Neural progenitor cell (in vitro differentiated cells): Measurements from ENCODE around the gene AK3. TPM values are rescaled to one million over a fixed set of nuclear protein-coding genes. Genes with fewer than 3 reads are reported as not detected.
"Not testable (repeated sequence)": the region's sequence is repeated elsewhere in the genome, so short reads cannot be mapped to it uniquely, and the experiment has no call there.

Experiments used
- DNase-seq: peaks from one replicate; pipeline ENCODE4 v3.0.0-alpha.2; 2016; ENCODE audit warnings: low spot score
- H2AFZ ChIP-seq: fragments of 200-600 bp; sonication (generic); replicated peaks from 2 replicates; pipeline ENCODE4 v1.6.1; 2016; ENCODE audit warnings: antibody characterized with exemption
- H3F3A ChIP-seq: fragments of 200-600 bp; sonication (generic); 2 replicates; pipeline ENCODE4 v1.6.1; 2016; ENCODE audit warnings: antibody characterized with exemption, low read depth
- H3K27ac ChIP-seq: fragments of 200-600 bp; sonication (generic); 2 replicates; pipeline ENCODE4 v1.5.1; 2016; ENCODE audit warnings: mild to moderate bottlenecking
- H3K27me3 ChIP-seq: fragments of 200-600 bp; sonication (generic); 2 replicates; pipeline ENCODE4 v1.6.1; 2016; ENCODE audit warnings: mild to moderate bottlenecking, moderate library complexity
- H3K36me3 ChIP-seq: fragments of 200-600 bp; sonication (generic); 2 replicates; pipeline ENCODE4 v1.5.1; 2016
- H3K4me1 ChIP-seq: fragments of 200-600 bp; sonication (generic); 2 replicates; pipeline ENCODE4 v1.6.1; 2016; ENCODE audit warnings: mixed run types
- H3K4me2 ChIP-seq: fragments of 200-600 bp; sonication (generic); 2 replicates; pipeline ENCODE4 v1.6.1; 2016
- H3K4me3 ChIP-seq: fragments of 200-600 bp; sonication (generic); 2 replicates; pipeline ENCODE4 v1.5.1; 2016
- H3K79me2 ChIP-seq: fragments of 200-600 bp; sonication (generic); 2 replicates; pipeline ENCODE4 v1.6.1; 2016; ENCODE audit warnings: low read depth
- H3K9ac ChIP-seq: fragments of 200-600 bp; sonication (generic); 2 replicates; pipeline ENCODE4 v1.6.1; 2016
- H3K9me3 ChIP-seq: fragments of 200-600 bp; sonication (generic); 2 replicates; pipeline ENCODE4 v1.5.1; 2016; ENCODE audit warnings: low read depth
- H4K20me1 ChIP-seq: fragments of 200-600 bp; sonication (generic); 2 replicates; pipeline ENCODE4 v1.6.1; 2016; ENCODE audit warnings: low read depth
- H3K27ac Mint-ChIP-seq: 3 replicates; pipeline ENCODE4 v1.8.0; 2021; ENCODE audit warnings: mixed read lengths
- H3K27me3 Mint-ChIP-seq: 2 replicates; pipeline ENCODE4 v1.8.0; 2022; ENCODE audit warnings: low read depth, mild to moderate bottlenecking, inconsistent platforms, moderate library complexity, mixed read lengths; ENCODE audit not compliant: insufficient read depth
- H3K36me3 Mint-ChIP-seq: 3 replicates; pipeline ENCODE4 v1.8.0; 2021; ENCODE audit warnings: mixed read lengths
- H3K4me1 Mint-ChIP-seq: 3 replicates; pipeline ENCODE4 v1.8.0; 2021; ENCODE audit warnings: mixed read lengths
- H3K4me3 Mint-ChIP-seq: 3 replicates; pipeline ENCODE4 v1.8.0; 2021; ENCODE audit warnings: mild to moderate bottlenecking, moderate library complexity, mixed read lengths
- H3K9me3 Mint-ChIP-seq: 3 replicates; pipeline ENCODE4 v1.8.0; 2020; ENCODE audit warnings: mixed read lengths
- EZH2 ChIP-seq: fragments of 200-600 bp; sonication (generic); IDR thresholded peaks from 2 replicates; pipeline ENCODE4 v1.6.1; 2017; ENCODE audit warnings: antibody characterized with exemption, mild to moderate bottlenecking, moderate library complexity
- EZH2phosphoT487 ChIP-seq: fragments of 200-600 bp; sonication (generic); IDR thresholded peaks from 2 replicates; pipeline ENCODE4 v1.6.1; 2017; ENCODE audit warnings: antibody characterized with exemption
- total RNA-seq: library from RNA; depleted of rRNA; stranded (reverse); fragments of >200 nt; gene quantifications from 2 replicates; pipeline ENCODE4 v1.2.3, GENCODE V29; 2015; ENCODE audit warnings: low replicate concordance
- TF ChIP-seq, protein P1 (sequence below): fragments of 200-600 bp; sonication (generic); IDR thresholded peaks from 2 replicates; pipeline ENCODE4 v1.5.1; 2017; ENCODE audit warnings: antibody characterized with exemption, mild to moderate bottlenecking

The AK3 gene
- total RNA-seq, 1 donor from 2014 or later, result 54.8 TPM

DNA sequence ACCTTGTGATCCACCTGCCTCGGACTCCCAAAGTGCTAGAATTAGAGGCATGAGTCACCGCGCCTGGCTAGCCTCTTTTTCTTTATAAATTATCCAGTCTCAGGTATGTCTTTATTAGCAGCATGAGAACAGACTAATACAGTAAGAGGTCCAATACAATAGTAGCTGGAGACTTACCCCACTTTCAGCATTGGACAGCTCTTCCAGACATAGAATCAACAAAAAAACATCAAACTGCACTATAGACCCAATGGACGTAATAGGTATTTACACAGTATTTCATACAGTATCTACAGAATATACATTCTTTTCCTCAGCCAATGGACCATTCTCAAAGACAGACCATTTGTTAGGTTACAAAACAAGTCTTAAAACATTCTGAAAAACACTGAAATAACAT is 45.6 kb upstream of the AK3 start:
- H3K4me3 Mint-ChIP-seq, result no peak overlapping the region
- no peaks in the 10 kb centered on the region for H3K36me3 ChIP-seq
- H3K27ac ChIP-seq, result no peak overlapping the region
- H3K79me2 ChIP-seq, result no peaks in the 10 kb centered on the region
- no peaks in the 10 kb centered on the region for H3K4me1 Mint-ChIP-seq
- no peak for TF ChIP-seq EZH2phosphoT487
- TF ChIP-seq EZH2, result no peak
- TF ChIP-seq, protein P1, sequence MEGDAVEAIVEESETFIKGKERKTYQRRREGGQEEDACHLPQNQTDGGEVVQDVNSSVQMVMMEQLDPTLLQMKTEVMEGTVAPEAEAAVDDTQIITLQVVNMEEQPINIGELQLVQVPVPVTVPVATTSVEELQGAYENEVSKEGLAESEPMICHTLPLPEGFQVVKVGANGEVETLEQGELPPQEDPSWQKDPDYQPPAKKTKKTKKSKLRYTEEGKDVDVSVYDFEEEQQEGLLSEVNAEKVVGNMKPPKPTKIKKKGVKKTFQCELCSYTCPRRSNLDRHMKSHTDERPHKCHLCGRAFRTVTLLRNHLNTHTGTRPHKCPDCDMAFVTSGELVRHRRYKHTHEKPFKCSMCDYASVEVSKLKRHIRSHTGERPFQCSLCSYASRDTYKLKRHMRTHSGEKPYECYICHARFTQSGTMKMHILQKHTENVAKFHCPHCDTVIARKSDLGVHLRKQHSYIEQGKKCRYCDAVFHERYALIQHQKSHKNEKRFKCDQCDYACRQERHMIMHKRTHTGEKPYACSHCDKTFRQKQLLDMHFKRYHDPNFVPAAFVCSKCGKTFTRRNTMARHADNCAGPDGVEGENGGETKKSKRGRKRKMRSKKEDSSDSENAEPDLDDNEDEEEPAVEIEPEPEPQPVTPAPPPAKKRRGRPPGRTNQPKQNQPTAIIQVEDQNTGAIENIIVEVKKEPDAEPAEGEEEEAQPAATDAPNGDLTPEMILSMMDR, result no peak
- no peaks in the 10 kb centered on the region for H3K36me3 Mint-ChIP-seq
- no peak overlapping the region for H3K4me2 ChIP-seq
- H4K20me1 ChIP-seq, result no peaks in the 10 kb centered on the region
- H3K9me3 Mint-ChIP-seq, result peaks cover 3% of the 10 kb centered on the region
- H3K27me3 Mint-ChIP-seq, result peaks cover 4% of the 10 kb centered on the region
- no peaks in the 10 kb centered on the region for H3K9me3 ChIP-seq
- no peak for DNase-seq
- no peaks in the 10 kb centered on the region for H3F3A ChIP-seq
- no peak overlapping the region for H3K27ac Mint-ChIP-seq
- H3K4me1 ChIP-seq, result no peaks in the 10 kb centered on the region
- H3K9ac ChIP-seq, result no peak overlapping the region
- no peak overlapping the region for H2AFZ ChIP-seq
- H3K27me3 ChIP-seq, result no peaks in the 10 kb centered on the region
- no peak overlapping the region for H3K4me3 ChIP-seq

DNA sequence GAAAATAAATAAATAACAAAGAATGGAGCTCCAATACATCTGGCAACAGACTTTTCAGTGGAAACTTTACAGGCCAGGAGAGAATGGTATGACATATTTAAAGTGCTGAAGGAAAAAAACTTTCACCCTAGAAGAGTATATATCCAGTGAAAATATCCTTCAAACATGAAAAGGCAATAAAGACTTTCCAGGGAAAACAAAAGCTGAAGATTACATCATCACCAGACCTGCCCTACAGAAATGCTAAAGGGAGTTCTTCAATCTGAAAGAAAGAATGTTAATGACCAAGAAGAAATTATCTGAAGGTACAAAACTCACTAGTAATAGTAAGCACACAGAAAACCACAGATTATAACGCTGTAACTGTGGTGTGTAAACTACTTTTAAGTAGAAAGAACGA is 43.4 kb upstream of the AK3 start:
- H3K36me3 ChIP-seq, result no peaks in the 10 kb centered on the region
- no peak overlapping the region for H3K27ac Mint-ChIP-seq
- H3K4me1 ChIP-seq, result no peaks in the 10 kb centered on the region
- TF ChIP-seq, protein P1, result no peak
- no peak for TF ChIP-seq EZH2
- no peak for TF ChIP-seq EZH2phosphoT487
- H3K4me2 ChIP-seq, result no peak overlapping the region
- no peak for DNase-seq
- H3F3A ChIP-seq, result no peaks in the 10 kb centered on the region
- no peaks in the 10 kb centered on the region for H3K9me3 ChIP-seq
- no peaks in the 10 kb centered on the region for H3K36me3 Mint-ChIP-seq
- no peak overlapping the region for H2AFZ ChIP-seq
- no peak overlapping the region for H3K4me3 Mint-ChIP-seq
- no peaks in the 10 kb centered on the region for H3K27me3 Mint-ChIP-seq
- peaks cover 3% of the 10 kb centered on the region for H3K9me3 Mint-ChIP-seq
- H3K79me2 ChIP-seq, result no peaks in the 10 kb centered on the region
- H3K4me1 Mint-ChIP-seq, result no peaks in the 10 kb centered on the region
- no peak overlapping the region for H3K9ac ChIP-seq
- no peaks in the 10 kb centered on the region for H4K20me1 ChIP-seq
- H3K27me3 ChIP-seq, result no peaks in the 10 kb centered on the region
- no peak overlapping the region for H3K27ac ChIP-seq
- H3K4me3 ChIP-seq, result no peak overlapping the region

DNA sequence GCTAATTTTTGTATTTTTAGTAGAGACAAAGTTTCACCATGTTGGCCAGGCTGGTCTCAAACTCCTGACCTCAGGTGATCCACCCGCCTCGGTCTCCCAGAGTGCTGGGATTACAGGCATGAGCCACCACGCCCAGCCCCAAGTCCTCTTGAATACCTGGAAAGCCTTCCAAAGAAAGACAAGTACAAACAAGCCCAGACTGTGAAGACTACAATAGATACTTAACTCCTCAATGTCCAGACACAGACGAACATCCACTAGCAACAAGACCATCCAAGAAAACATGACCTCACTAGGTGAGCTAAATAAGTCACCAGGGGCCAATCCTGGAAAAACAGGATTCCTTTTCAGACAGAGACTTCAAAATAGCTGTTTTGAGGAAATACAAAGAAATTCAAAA is 42.2 kb upstream of the AK3 start:
- H3K4me1 ChIP-seq, H3K9me3 Mint-ChIP-seq, H3K36me3 Mint-ChIP-seq, H3K4me1 Mint-ChIP-seq, H4K20me1 ChIP-seq, H3K9ac ChIP-seq, H3K4me2 ChIP-seq, H3K36me3 ChIP-seq, H3K79me2 ChIP-seq, H2AFZ ChIP-seq, H3K9me3 ChIP-seq, H3K27ac ChIP-seq, H3K4me3 ChIP-seq, H3K4me3 Mint-ChIP-seq, H3K27me3 Mint-ChIP-seq, DNase-seq, H3F3A ChIP-seq, H3K27me3 ChIP-seq: not testable (repeated sequence)
- peak overlapping the region; percentile 38 for H3K27ac Mint-ChIP-seq

DNA sequence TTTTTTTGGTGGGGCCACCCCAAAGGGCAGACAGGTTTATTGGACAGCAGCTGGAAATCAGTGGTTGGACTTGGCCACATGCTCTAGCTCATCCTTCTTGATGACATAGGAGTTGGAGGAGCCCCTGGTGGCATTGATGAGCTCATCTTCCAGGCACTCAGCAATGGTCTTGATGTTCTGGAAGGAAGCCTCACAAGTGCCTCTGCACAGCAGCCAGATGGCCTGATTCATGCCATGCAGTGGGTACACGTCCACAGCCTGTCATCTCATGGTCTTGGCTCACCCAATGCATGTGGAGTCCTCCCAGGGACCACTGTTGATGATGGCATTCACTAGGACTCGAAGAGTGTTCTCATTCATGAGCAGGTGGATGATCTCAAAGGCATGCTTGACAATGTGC is 40.4 kb upstream of the AK3 start:
- Histone ChIP-seq H3K9ac (no peak overlapping the region), H4K20me1 (no peaks in the 10 kb centered on the region), H3K4me2 (no peak overlapping the region), H2AFZ (no peak overlapping the region), H3K4me1 (no peaks in the 10 kb centered on the region), H3K27me3 (no peaks in the 10 kb centered on the region), H3K4me3 (no peak overlapping the region), H3F3A (no peaks in the 10 kb centered on the region), H3K27ac (no peak overlapping the region), H3K9me3 (no peaks in the 10 kb centered on the region), H3K79me2 (no peaks in the 10 kb centered on the region), H3K36me3 (no peaks in the 10 kb centered on the region)
- no peak for DNase-seq
- peaks cover 3% of the 10 kb centered on the region for H3K9me3 Mint-ChIP-seq
- no peaks in the 10 kb centered on the region for H3K27me3 Mint-ChIP-seq
- no peaks in the 10 kb centered on the region for H3K4me1 Mint-ChIP-seq
- H3K36me3 Mint-ChIP-seq, result no peaks in the 10 kb centered on the region
- no peak overlapping the region for H3K27ac Mint-ChIP-seq
- H3K4me3 Mint-ChIP-seq, result no peak overlapping the region
- TF ChIP-seq, protein P1, result no peak
- no peak for TF ChIP-seq EZH2
- no peak for TF ChIP-seq EZH2phosphoT487
